HG03025 (cell line): ENCODE measurements around the gene ULK4.
"Not testable (repeated sequence)": the region's sequence is repeated elsewhere in the genome, so short reads cannot be mapped to it uniquely, and the experiment has no call there.

Experiments used
- ATAC-seq: cut with Tn5 transposase; IDR thresholded peaks from one replicate; pipeline ENCODE4 v1.9.1; 2021; ENCODE audit warnings: mild to moderate bottlenecking, moderate library complexity; ENCODE audit not compliant: unreplicated experiment, low FRiP score

Gene ULK4

DNA sequence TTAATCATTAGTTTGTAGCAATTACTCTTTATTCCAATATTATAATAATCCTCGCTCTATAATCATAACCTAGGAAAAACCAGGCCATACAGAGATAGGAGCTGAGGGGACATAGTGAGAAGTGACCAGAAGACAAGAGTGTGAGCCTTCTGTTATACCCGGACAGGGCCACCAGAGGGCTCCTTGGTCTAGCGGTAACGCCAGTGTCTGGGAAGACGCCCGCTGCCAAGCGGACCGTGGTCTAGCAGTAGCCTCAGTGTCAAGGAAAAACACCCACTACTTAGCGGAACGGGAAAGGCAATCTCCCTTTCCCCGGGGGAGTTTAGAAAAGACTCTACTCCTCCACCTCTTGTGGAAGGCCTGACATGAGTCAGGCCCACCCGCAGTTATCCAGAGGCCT, 266.1 kb downstream of the ULK4 start:
- not testable (repeated sequence) for ATAC-seq

- ATAC-seq, result no peak
Measured at GRCh38 chr3:41693799-41694198, 268.1 kb downstream of the ULK4 start.

GRCh38 chr3:41690766-41691563, 270.9 kb downstream of the ULK4 start:
- no peak for ATAC-seq

- no peak for ATAC-seq
Measured at GRCh38 chr3:41688595-41689380, 273.1 kb downstream of the ULK4 start.

DNA sequence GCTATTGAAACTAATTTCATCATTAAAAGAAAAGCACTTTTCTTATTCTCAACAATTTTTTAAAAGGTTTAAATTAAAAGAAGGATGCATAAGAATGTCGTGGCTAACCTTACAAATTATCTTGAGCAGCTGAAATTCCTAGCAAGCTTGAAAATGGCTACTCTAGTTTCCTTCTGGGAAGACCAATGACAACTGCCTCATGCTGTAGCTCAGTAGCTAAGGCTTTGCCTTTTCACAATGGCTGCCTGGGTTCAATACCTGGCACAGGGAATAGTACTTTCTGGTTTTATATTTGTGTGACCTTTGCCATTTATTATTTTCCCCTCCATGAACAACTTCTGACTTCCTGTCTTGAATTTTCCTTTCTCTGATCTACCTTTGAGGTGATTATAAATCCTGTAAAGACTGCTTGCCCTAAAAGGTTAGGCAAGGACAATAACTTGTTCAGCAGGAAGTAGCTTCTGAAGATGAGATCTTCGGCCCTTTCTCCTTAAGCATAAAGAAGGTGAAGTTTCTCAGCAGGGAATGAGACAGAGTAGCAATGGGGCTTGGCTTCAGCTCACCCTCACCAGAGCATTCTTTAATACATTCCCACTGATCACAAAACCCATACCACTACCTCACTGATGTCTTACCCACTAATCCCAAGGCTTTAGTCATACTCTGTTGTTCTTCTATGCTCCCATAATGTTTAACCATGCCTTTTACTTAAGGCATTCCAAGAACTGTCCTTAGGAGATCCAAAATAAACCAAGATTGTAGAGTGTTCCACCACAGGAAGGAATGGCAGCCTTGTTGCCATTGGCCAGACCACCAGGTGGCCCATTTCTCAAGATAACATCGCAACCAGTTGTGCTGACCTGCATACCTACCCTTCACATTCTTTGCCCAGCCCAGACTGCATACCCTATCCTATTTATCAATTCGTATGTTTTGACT, 276.8 kb downstream of the ULK4 start:
- no peak for ATAC-seq

- no peak for ATAC-seq
Measured at GRCh38 chr3:41683666-41684350, 278.1 kb downstream of the ULK4 start.

GRCh38 chr3:41682996-41683395, 278.9 kb downstream of the ULK4 start:
- ATAC-seq, result no peak

GRCh38 chr3:41682382-41682781, 279.5 kb downstream of the ULK4 start:
- ATAC-seq, result no peak

GRCh38 chr3:41681479-41681878, 280.4 kb downstream of the ULK4 start:
- ATAC-seq, result no peak

GRCh38 chr3:41679374-41679773, 282.5 kb downstream of the ULK4 start:
- ATAC-seq, result no peak

DNA sequence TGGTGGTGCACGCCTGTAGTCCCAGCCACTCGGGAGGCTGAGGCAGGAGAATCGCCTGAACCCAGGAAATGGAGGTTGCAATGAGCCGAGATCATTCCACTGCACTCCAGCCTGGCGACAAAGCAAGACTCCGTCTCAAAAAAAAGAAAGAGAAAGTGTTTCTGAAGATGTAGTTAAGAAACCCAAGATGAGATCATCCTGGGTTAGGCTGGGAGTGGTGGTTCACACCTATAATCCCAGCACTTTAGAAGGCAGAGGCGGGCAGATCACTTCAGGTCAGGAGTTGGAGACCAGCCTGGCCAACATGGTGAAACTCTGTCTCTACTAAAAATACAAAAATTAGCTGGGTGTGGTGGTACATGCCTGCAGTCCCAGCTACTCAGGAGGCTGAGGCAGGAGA, 286.8 kb downstream of the ULK4 start:
- not testable (repeated sequence) for ATAC-seq

DNA sequence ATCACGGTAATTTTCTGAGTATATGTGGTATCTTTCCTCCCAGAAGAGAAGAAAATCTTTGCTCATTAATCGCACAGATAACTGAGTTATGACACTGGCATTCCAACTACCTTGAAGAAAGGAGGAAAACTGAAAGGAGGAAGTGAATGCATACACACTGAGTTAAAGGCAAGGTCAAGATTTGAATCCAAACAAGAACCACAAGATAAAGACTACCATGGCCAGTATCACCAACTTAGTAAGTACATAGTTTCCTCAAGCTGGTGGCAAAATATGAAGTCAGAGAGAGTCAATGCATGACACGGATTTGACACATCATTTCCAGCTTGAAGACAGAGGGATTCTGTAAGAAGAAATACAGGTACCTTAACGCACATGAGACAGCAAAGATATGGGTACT, 287.5 kb downstream of the ULK4 start:
- no peak for ATAC-seq

GRCh38 chr3:41673650-41674049, 288.3 kb downstream of the ULK4 start:
- ATAC-seq, result no peak

DNA sequence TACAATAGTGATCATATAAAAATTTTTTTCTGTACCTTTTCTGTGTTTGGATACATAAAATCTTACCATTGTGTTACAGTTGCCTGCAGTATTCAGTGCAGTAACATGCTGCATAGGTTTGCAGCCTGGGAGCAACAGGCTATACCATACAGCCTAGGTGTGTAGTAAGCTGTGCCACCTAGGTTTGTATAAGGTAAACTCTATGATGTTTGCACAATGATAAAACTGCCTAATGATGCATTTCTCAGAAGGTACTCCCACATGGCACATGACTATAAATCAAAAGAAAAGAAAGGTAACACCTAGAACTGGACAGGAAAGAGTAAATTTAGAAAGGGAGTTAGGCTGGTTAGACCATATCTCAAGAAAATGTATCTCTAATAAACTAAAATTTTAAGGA, 293.5 kb downstream of the ULK4 start:
- ATAC-seq, result no peak

DNA sequence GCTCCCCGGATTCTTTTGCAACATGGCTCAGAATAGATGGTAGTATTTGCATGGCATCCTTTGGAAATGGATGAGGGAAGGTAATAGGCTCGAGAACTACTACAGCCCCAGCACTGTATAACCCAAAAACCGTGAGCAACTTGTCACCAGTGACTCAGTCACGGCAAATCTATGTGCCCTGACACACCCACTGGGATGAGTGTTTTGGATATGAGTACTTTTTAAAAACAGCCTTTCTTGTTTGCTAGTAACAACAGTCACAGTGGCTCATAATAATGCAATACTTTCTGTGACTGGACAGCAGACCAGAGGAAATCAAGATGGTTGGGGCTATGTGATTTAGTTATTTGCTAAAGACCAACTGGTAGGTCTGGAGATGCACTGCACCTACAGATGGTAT, 299.6 kb downstream of the ULK4 start:
- ATAC-seq, result no peak

DNA sequence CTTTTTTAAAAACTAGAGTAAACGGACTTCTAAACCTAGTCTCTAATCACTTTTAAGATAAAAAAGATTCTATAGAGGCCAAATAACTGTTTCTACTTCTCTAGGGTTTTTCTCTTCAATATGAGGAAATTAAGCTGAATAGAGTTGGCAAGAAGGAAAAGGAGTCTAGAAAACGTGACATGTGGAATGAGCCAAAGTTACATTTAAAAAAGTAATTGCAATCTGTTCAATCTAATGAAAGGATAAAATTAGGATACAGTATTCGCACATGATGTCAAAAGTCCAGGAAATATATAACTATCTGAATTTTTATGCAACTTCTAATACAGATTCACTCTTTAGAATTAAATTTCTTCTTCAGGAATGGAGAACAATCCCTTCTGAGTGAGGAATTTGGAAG, 300.1 kb downstream of the ULK4 start:
- ATAC-seq, result no peak

- ATAC-seq, result no peak
Measured at GRCh38 chr3:41660510-41660909, 301.4 kb downstream of the ULK4 start.

- ATAC-seq, result no peak
Measured at GRCh38 chr3:41653571-41654239, 308.2 kb downstream of the ULK4 start.

GRCh38 chr3:41652931-41653330, 309.0 kb downstream of the ULK4 start:
- no peak for ATAC-seq

DNA sequence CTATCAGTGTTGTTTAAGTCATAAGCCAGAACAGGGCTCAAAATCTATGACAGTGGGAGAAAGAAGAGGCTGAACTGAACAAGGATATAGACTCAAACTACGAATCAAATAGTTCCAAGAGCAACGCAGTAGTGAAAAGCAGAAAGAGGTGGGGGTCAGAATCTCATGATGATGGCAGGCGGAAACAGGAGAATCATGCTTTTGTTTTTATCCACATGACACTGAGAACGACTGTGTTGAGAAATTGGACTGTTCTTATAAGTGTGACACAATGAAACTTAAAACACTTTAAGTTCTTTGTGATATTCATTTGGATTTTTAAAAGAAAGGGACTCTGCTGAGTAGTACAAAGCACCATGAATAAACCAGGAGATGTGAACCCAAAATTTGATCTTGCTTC, 309.4 kb downstream of the ULK4 start:
- no peak for ATAC-seq
